GM10847 (cell line): ENCODE data around the gene ESR1.

Experiments used
- POLR2A ChIP-seq: IDR thresholded peaks from 2 replicates; pipeline ENCODE4 v1.6.1; 2011; ENCODE audit not compliant: insufficient read length; ENCODE audit errors: extremely low read depth

Gene ESR1

GRCh38 chr6:151916680-151917164 lies 109.2 kb downstream of the ESR1 start:
- TF ChIP-seq POLR2A = no peak

GRCh38 chr6:151917531-151918329 lies 110.2 kb downstream of the ESR1 start:
- no peak for TF ChIP-seq POLR2A

- no peak for TF ChIP-seq POLR2A
Observed at GRCh38 chr6:151940307-151940706, 132.8 kb downstream of the ESR1 start.

- TF ChIP-seq POLR2A = no peak
Observed at GRCh38 chr6:151948002-151948743, 140.7 kb downstream of the ESR1 start.

GRCh38 chr6:151958332-151958731 lies 150.8 kb downstream of the ESR1 start:
- no peak for TF ChIP-seq POLR2A

- no peak for TF ChIP-seq POLR2A
Observed at GRCh38 chr6:151959086-151959485, 151.6 kb downstream of the ESR1 start.

- TF ChIP-seq POLR2A = no peak
Observed at GRCh38 chr6:151961809-151962208, 154.3 kb downstream of the ESR1 start.

- no peak for TF ChIP-seq POLR2A
Observed at GRCh38 chr6:151962246-151962846, 154.9 kb downstream of the ESR1 start.

- TF ChIP-seq POLR2A = no peak
Observed at GRCh38 chr6:151963001-151963400, 155.5 kb downstream of the ESR1 start.

GRCh38 chr6:151974061-151974617 lies 166.7 kb downstream of the ESR1 start:
- no peak for TF ChIP-seq POLR2A

GRCh38 chr6:151975795-151976194 lies 168.3 kb downstream of the ESR1 start:
- TF ChIP-seq POLR2A = no peak

- no peak for TF ChIP-seq POLR2A
Observed at GRCh38 chr6:151992091-151992490, 184.6 kb downstream of the ESR1 start.

GRCh38 chr6:151993364-151993763 lies 185.9 kb downstream of the ESR1 start:
- no peak for TF ChIP-seq POLR2A

GRCh38 chr6:151998784-151999183 lies 191.3 kb downstream of the ESR1 start:
- TF ChIP-seq POLR2A = no peak

GRCh38 chr6:151999194-151999593 lies 191.7 kb downstream of the ESR1 start:
- no peak for TF ChIP-seq POLR2A
